Measurements from ENCODE around the gene CEP19. TPM values are rescaled to one million over a fixed set of nuclear protein-coding genes. Genes with fewer than 3 reads are reported as not detected.
A peak's percentile ranks its signal among the peaks of the same experiment; 100 is the strongest.

Gene CEP19
- 1.1 and 1.7 TPM in 2 replicates for total RNA-seq (2012; rRNA removed)
- polyA plus RNA-seq (2012; rRNA removed) = 0.98 and 1.4 TPM in 2 replicates
- polyA plus RNA-seq (2012; cell fraction: cytosol; rRNA removed) = 0.66 and 0.71 TPM in 2 replicates
- 0.14 and 0.19 TPM in 2 replicates for polyA plus RNA-seq (2012; cell fraction: nucleus; rRNA removed; ENCODE audit: low replicate concordance)
- Bru-seq, nascent RNA = percentile 37 among the genes with signal in this experiment
- BruChase-seq, experiment 1, labeled RNA remaining after a 6-hour chase = percentile 41 among the genes with signal in this experiment
- percentile 41 among the genes with signal in this experiment for BruChase-seq, experiment 2, labeled RNA remaining after a 2-hour chase
- long read RNA-seq, partial matches to known transcripts = 0 of 5 reads
- long read RNA-seq, other reads (novel, unspliced or antisense) = 1 of 5 reads

GRCh38 chr3:196711838-196712513 is at the start of gene CEP19, which contains the start of gene PIGX:
CEP19 (minus strand) TSS chr3:196712250; CDS start chr3:196708657, 3,593 bp downstream.
PIGX (plus strand) TSS chr3:196712377.
- peak within 1 kb of the TSS; percentile 20 for H4K91ac ChIP-seq (ENCODE audit: insufficient read depth, low read depth, low read length)
- peak within 1 kb of the TSS; percentile 85 for H3K4me2 ChIP-seq (ENCODE audit: low read depth, low read length)
- DNase-seq (peak; percentile 81), ATAC-seq (ENCODE audit: low read depth) (peak; percentile 93)
- peak within 1 kb of the TSS; percentile 58 for H2AK9ac ChIP-seq (replicated peaks; ENCODE audit: low read depth, low read length, poor library complexity)
- CTCF ChIA-PET = no interaction called here
- POLR2A ChIA-PET (ENCODE audit: unreplicated experiment) = no interaction called here
- H4K8ac ChIP-seq (ENCODE audit: low read depth in 2 of 2, low read length in 2 of 2) = peak within 1 kb of the TSS; percentile 40 to 76; a peak in 2 of 4 replicates
- intact Hi-C loops (cut with micrococcal nuclease) (no loop called here), in situ Hi-C loops (cut with MboI; ENCODE audit: low sequenced_read_pairs) (no loop called here), dilution Hi-C loops (cut with HindIII; ENCODE audit: low sequenced_read_pairs, unreplicated experiment) (no loop called here)
- peak within 1 kb of the TSS; percentile 25; the same call in 1 of the 2 replicates for H3K56ac ChIP-seq (ENCODE audit: extremely low read depth, insufficient read depth, low read length)
- H3K14ac ChIP-seq (replicated peaks; ENCODE audit: low read depth, low read length) = peak within 1 kb of the TSS; percentile 58
- peak within 1 kb of the TSS; percentile 61 for H3K27ac ChIP-seq (ENCODE audit: insufficient read depth, low read length)
- H2AFZ ChIP-seq (replicated peaks; ENCODE audit: low read length, poor library complexity) = peak within 1 kb of the TSS; percentile 97
- BruUV-seq (replicated peaks) = no TSS peak
- no peaks in the 10 kb centered on the region for H3K36me3 ChIP-seq (ENCODE audit: control insufficient read depth, insufficient read depth, low read length)
- H3K9me1 ChIP-seq (ENCODE audit: insufficient read depth, low read length) = no peaks in the 10 kb centered on the region
- H3K4me3 ChIP-seq (ENCODE audit: insufficient read depth, low read depth, low read length) = peak within 1 kb of the TSS; percentile 70
- peaks cover 10 to 27% of the 10 kb centered on the region in 2 experiments; a peak in 2 of 4 replicates for H3K79me1 ChIP-seq (ENCODE audit: low read depth in 1 of 2, low read length in 2 of 2)
- H3K9ac ChIP-seq (ENCODE audit: low read depth, low read length) = peak within 1 kb of the TSS; percentile 65
- peak within 1 kb of the TSS; percentile 75 for H3K4ac ChIP-seq (ENCODE audit: low read depth, low read length)
- 0 out of 2 replicates have a peak within 1 kb of the TSS, but pooled peaks have one; percentile 3 for H2AK5ac ChIP-seq (ENCODE audit: low read depth, low read length)
- H3K27me3 ChIP-seq (ENCODE audit: control insufficient read depth, insufficient read depth, low read length) = no peaks in the 10 kb centered on the region
- peak within 1 kb of the TSS; percentile 86 for H3K23ac ChIP-seq (ENCODE audit: low read depth, low read length)
- H3K9me3 ChIP-seq (ENCODE audit: control insufficient read depth, insufficient read depth, low read length) = no peaks in the 10 kb centered on the region
- peak within 1 kb of the TSS; percentile 57 for H2BK5ac ChIP-seq (ENCODE audit: low read depth, low read length, poor library complexity, severe bottlenecking)
- 0 out of 2 replicates have a peak, but pooled peaks cover 3% of the 10 kb centered on the region for H3K4me1 ChIP-seq (ENCODE audit: control insufficient read depth, insufficient read depth, low read length)
- H4K5ac ChIP-seq (ENCODE audit: low read depth, low read length) = peak within 1 kb of the TSS; percentile 1; the same call in 1 of the 2 replicates
- no peak within 1 kb of the TSS for H2BK20ac ChIP-seq (ENCODE audit: low read depth, low read length)
- peak within 1 kb of the TSS; percentile 43; the same call in 1 of the 2 replicates for H2BK120ac ChIP-seq (ENCODE audit: low read depth, low read length)
- WGBS, 2 experiments (ENCODE audit: extremely low coverage in 2 of 2, insufficient read length in 1 of 2) = 1% methylated on average over 25 of the region's 68 CpGs; no CpG with 5 or more reads in 1 of the 2 experiments
- no peaks in the 10 kb centered on the region for H4K20me1 ChIP-seq (ENCODE audit: insufficient read depth, low read length)
- no peak within 1 kb of the TSS for H3K18ac ChIP-seq (ENCODE audit: low read depth, low read length)
- H2BK15ac ChIP-seq (ENCODE audit: low read depth, low read length) = no peak within 1 kb of the TSS
- TF ChIP-seq MAFK (IDR thresholded peaks at IDR 0.05; ENCODE audit: low read depth, low read length) = no peak
- TF ChIP-seq RFX5 (IDR thresholded peaks at IDR 0.05; ENCODE audit: low read depth, low read length) = no peak
- no peak for TF ChIP-seq ELK1 (IDR thresholded peaks at IDR 0.05; ENCODE audit: borderline replicate concordance, low read depth, low read length)
- TF ChIP-seq CEBPB (IDR thresholded peaks at IDR 0.05; ENCODE audit: low read depth, low read length) = no peak
- TF ChIP-seq MXI1 (IDR thresholded peaks at IDR 0.05; ENCODE audit: borderline replicate concordance, low read depth, low read length) = peak; percentile 53; the same call in 1 of the 2 replicates
- no peak for TF ChIP-seq NFE2L2 (IDR thresholded peaks at IDR 0.05; ENCODE audit: low read depth, low read length)
- TF ChIP-seq CTCF (conservative IDR thresholded peaks at IDR 0.05; ENCODE audit: low read depth, low read length) = no peak
- TF ChIP-seq RAD21 (IDR thresholded peaks at IDR 0.05; ENCODE audit: low read length) = no peak
- 0 out of 2 replicates have a peak, but pooled peaks have one; percentile 1 for TF ChIP-seq USF2 (IDR thresholded peaks at IDR 0.05; ENCODE audit: low read depth, low read length)
- TF ChIP-seq POLR2A (IDR thresholded peaks at IDR 0.05; ENCODE audit: low read depth, low read length) = peak; percentile 65
- TF ChIP-seq FOS (IDR thresholded peaks at IDR 0.05; ENCODE audit: low read depth, low read length) = no peak
- TF ChIP-seq MAZ (IDR thresholded peaks at IDR 0.05; ENCODE audit: borderline replicate concordance, low read depth, low read length) = peak; percentile 61; the same call in 1 of the 2 replicates

Data from IMR-90 (cell line).